CD4-positive, alpha-beta T cell treated with Interleukin-2 at 100 ng/mL for 4 hours (primary cell): Measurements from ENCODE around the gene FGF4.

ENCODE experiments used
- DNase-seq: peaks from one replicate; pipeline ENCODE4 v3.0.0-alpha.2; 2020; ENCODE audit warnings: low spot score

Gene FGF4

DNA sequence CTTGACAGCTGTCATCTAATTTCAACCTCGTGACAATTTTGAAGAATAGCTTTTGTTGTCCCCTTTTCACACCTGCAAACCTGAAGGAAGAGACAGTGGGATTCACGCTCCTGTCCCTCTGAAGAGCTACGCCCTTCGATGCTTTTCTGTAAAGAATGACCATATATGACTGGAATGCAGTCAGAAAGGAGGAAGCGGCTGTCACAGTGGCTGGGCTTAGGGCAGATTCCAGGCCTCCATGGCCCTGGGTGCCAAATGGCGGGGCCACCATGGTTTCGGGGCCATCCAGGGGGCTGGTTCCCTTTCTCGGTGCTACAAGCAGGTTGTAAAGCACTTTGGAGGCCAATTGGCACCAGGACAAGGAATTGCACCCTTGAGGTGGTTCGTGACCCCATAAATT, 49.1 kb downstream of the FGF4 start:
- no peak for DNase-seq

DNA sequence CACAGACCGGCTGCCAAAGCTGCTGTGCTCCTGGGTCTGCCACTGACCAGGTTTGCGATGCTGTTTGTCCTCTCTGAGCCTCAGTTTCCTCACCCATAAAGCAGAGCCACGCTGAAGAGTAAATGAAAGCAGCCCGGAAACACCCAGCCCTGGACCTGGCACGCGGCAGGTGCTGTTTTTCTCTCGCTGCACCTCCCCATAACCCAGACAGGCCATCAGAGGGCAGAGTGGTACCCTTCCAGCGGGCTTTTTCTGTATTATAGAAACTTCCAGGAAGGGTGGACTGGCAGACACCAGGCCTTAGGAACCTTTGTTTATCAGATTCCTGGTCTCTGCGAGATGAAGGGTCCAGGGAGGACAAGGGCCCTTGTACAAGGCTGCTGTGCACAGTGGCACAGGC, 53.4 kb downstream of the FGF4 start:
- no peak for DNase-seq

DNA sequence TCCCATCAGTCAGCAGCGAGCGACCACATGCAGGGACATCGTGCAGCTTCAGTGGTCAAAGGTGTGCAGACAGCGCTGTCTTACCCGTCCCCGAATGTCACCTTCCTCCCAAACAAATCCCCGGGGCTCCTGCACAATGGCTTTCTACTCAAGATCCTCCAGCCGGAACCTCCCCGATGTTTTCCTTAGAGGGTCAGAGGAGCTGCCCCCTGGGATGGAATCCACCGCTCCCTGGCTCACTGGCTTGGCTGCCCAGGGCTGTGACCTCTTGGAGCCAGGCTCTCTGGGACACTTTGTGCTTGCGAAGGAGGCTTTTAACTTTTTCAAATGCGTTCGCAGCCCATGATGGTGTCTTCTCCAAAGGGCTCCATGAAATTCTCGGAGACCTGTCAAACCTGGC, 54.0 kb downstream of the FGF4 start:
- DNase-seq = no peak
